Stimulated activated CD4-positive, alpha-beta T cell treated with anti-CD3 and anti-CD28 coated beads, Interleukin-15, amount 100 ng/mL, for 24 hours (primary cell): ENCODE measurements around the gene KLLN.
"Not testable (repeated sequence)": the region's sequence is repeated elsewhere in the genome, so short reads cannot be mapped to it uniquely, and the experiment has no call there.

Source experiments
- DNase-seq: peaks from one replicate; pipeline ENCODE4 v3.0.0-alpha.2; 2020

Gene KLLN, protein sequence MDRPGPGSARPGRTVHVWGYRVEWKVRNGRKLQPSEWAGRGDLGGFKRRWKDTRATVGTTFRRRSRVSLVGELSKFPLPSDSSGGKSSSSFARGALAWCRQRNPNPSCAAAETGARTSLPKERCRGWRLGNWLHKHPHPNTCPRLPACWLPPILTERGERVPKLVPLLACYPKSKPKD

DNA sequence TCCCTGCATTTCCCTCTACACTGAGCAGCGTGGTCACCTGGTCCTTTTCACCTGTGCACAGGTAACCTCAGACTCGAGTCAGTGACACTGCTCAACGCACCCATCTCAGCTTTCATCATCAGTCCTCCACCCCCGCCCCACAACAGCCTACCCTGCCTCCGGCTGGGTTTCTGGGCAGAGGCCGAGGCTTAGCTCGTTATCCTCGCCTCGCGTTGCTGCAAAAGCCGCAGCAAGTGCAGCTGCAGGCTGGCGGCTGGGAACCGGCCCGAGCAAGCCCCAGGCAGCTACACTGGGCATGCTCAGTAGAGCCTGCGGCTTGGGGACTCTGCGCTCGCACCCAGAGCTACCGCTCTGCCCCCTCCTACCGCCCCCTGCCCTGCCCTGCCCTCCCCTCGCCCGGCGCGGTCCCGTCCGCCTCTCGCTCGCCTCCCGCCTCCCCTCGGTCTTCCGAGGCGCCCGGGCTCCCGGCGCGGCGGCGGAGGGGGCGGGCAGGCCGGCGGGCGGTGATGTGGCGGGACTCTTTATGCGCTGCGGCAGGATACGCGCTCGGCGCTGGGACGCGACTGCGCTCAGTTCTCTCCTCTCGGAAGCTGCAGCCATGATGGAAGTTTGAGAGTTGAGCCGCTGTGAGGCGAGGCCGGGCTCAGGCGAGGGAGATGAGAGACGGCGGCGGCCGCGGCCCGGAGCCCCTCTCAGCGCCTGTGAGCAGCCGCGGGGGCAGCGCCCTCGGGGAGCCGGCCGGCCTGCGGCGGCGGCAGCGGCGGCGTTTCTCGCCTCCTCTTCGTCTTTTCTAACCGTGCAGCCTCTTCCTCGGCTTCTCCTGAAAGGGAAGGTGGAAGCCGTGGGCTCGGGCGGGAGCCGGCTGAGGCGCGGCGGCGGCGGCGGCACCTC lies at the start of gene KLLN, which contains the start of gene PTEN:
Gene KLLN (minus strand): TSS at position 481 of the 891 bp plus-strand sequence. CDS start 1,046 bp downstream, outside the sequence.
Gene PTEN (plus strand): TSS at position 573 of the 891 bp plus-strand sequence. CDS start 845 bp downstream, outside the sequence.
- DNase-seq, result peak; percentile 88

GRCh38 chr10:87903396-87903795 lies 40.1 kb upstream of the KLLN start:
- DNase-seq, result not testable (repeated sequence)

- DNase-seq, result not testable (repeated sequence)
These were observed 34.6 kb upstream of the KLLN start for GRCh38 chr10:87897957-87898356.

DNA sequence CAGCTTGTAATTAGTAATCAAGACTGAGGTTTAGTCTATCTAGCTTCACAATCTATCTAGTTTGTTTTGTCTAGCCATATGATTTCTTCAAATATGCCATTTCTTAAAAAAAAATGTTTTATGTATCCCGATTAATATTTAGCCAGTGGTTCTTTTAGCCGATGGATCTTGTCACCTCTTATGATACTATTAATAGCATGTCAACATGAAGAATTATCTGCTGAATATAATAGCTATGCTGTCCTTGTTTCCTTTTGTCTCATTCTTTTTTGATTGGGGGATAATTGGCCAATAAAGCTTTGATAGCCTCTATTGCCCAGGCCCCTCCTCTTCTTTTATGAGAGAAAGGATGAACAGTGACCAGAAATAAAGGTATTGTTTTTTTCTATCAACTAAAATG lies 32.9 kb upstream of the KLLN start:
- DNase-seq, result no peak

- no peak for DNase-seq
These were observed 32.1 kb upstream of the KLLN start for GRCh38 chr10:87895430-87895829.

DNA sequence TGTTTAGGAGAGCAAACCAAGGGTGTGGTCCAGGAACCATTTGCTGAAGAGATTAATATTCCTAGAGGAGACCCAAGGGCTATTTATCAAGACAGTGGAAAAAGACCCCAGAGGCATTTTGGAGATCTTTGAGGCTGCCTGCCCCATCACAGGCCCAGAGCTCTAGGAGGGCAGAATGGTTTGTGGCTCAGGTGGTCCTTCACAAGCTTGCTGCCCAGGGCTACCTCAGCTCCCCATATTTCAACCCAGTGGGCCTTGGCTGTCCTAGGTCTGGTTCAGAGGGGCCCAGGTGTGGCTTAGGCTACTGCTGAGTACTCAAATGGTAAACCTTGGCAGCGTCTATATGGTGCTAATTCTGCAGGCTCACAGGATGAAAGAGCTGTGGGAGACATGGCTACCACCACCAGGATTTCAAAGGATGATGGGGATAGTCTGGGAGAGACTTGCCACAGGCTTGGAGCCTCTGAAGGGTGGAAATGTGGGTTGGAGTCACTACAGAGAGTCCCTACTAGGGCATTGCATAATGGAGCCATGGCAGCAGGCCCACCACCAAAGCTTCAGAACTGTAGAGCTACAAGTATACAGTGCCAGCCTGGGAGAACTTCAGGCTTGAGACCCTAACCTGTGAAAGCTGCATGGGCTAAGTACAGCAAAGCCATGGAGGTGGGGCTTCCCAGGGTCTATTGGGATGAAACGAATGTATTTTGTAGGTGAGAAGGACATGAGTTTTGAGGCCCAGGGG lies 24.4 kb upstream of the KLLN start:
- no peak for DNase-seq

DNA sequence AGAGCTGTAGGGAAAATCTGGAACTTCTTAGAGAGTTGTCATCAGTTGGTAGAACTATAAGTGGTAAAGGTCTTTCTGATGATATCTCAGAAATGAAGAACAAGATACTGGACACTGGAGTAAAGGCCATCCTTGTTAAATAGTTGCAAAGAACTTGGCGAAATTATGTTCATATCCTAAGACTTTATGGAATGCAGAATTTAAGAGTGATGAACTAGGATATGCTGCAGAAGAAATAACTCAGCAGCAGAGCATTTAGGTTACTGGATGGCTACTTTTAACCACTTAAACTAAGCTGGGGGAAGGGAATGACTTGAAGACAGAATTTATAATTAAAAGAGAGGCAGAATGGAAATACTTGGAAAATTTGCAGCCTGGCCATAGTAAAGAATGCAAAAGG lies 23.8 kb upstream of the KLLN start:
- DNase-seq, result no peak

DNA sequence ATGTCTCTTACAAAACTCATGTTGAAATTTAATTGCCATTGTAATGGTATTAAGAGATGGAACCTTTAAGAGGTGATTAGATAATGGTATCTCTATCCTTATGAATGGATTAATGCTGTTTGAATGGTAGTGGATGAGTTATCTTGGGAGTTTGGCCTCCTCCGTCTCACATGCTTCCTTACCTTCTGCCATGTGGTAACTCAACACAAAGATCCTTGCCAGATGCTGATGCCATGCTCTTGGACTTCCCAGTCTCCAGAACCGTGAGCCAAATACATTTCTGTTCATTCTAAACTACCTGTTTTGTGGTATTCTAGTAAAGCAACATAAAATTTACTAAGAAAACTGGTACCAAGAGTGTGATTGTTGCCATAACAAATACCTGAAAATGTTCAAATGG lies 23.3 kb upstream of the KLLN start:
- no peak for DNase-seq

DNA sequence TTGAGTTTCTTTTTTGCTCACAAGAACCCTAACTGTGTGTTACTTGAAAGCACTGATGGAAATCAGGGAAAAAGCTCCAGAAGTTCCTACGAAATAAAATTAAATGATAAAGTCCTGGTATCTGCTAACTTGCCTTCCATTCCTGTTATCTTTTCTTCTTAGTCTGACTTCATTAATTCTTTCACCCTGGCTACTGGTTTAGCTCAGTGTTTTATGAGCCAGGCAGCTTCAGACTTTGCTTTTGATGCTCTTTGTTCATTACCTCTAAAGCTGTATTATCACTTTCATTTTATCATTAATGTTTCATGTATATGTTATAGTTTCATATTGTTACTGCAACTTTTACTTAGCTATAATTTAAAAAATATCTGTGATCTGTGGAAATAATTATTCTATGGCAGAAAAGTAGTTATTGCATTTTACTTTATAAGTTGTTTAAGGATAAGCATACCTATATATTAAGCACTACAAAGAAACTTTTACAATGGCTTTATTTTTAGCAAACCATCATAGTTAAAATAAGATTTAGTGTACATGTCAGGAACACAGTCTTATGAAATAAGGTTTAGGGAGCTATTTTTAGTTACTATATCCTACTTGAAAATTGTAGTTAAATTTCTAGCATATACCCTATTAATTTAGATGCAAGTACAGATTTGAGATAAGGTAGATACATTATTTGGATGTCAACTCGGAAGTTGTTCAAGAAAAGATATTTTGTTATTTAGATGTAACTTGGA lies 19.4 kb upstream of the KLLN start:
- no peak for DNase-seq

DNA sequence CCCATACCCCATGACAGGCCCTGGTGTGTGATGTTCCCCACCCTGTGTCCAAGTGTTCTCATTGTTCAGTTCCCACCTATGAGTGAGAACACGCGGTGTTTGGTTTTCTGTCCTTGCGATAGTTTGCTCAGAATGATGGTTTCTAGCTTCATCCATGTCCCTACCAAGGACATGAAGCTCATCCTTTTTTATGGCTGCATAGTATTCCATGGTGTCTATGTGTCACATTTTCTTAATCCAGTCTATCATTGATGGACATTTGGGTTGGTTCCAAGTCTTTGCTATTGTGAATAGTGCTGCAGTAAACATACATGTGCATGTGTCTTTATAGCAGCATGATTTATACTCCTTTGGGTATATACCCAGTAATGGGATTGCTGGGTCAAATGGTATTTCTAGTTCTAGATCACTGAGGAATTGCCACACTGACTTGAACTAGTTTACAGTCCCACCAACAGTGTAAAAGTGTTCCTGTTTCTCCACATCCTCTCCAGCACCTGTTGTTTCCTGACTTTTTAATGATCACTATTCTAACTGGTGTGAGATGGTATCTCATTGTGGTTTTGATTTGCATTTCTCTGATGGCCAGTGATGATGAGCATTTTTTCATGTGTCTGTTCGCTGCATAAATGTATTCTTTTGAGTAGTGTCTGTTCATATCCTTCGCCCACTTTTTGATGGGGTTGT lies 18.2 kb upstream of the KLLN start:
- DNase-seq, result not testable (repeated sequence)

DNA sequence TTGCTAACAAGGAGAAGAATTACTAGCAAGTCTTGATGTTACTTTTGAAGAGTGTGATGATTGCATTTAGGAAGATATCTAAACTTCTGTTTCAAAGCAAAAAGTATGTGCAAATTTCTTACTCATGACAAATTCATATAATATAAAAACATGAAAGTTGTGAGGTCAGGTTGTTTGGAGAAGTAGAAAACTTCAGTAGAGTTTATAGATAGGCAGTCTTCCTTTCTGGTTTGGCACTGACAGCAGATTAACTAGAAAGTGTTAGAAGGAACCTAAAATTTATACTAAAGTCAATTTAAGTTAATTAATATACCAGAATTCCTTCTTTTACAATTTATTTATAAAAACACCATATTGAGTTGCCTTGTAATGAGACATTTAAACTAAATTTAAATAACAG lies 17.0 kb upstream of the KLLN start:
- no peak for DNase-seq

GRCh38 chr10:87878664-87879459 lies 15.5 kb upstream of the KLLN start:
- no peak for DNase-seq

DNA sequence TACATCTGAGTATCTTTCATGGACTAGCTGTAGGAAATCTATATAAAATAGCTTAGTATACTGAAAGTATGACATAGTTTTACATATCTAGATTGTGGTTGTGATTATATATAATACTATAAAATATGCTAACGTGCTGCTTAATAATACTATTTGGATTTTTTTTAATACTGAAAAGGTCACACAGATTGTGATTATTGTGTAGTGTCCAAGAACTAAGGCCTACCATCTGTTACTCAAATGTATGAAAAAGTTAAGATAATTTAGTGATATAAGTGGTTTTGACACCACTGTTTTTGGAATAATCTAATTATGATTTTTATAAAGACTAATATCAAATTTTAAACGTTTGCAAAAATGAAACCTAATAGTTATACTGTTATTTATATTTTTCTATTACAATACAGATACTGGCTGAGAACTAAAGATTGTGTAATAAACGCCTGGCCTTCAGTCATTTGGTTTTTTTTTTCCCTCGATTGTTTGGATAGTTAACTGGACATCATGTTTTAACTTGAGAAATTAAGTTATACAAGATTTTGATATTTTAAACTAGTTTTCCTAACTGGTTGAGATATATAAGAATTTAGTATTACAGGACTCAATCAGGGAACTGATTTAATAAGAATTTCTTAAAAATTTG lies 12.7 kb upstream of the KLLN start:
- DNase-seq, result no peak

DNA sequence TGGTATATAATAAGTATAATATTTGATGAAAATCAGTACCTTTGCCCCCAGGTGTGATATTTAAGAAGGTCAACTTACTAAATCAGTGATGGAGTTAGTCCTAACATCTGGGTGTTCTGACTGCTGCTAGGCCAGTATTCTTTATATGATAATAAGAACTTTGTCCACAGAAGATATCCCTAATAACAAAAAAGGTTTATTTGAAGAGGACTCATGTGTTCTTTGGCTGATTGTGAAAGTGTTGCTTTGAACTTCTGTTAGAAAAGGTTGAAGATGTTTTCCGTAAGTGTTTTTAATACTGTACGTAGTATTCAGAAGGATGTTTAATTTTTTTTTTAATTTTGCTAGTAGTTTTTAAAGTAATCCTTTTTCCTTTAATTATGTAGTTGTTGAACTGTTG lies 10.3 kb upstream of the KLLN start:
- DNase-seq, result no peak

- no peak for DNase-seq
These were observed 9.5 kb upstream of the KLLN start for GRCh38 chr10:87872828-87873227.

DNA sequence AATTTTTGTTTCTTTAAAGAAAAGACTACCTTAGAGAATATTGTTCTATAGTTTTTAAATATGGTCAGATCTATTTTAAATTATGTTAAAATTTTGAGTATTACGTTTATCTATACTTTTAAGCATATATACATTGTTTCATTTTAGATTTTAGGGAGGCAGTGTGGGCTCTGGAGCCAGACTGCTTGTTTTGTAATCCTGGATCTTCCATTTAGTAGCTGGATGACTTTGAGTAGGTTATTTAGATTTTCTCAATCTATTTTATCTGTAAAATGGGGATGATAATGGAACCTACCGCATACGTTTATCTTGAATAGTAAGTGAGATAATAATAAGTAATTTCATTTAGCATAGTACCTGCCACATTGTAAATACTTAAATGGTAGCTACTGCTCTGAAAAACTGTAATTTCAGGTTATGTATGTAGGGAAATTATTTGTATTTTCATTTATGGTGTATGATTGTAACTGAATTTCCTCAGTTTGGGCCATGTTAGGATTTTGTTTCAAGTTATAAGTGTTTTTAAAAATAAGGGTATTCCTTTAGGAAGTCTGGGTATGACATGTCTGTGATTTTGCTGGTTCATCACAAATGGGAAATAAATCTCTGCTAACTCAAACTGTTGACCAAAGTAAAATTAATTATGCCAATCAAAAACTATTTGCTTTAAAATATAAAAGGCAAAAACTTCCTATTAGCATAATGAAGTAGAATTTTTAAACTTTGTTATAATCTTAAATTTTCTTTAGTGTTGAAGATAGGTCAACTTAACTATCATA lies 6.6 kb upstream of the KLLN start:
- no peak for DNase-seq

DNA sequence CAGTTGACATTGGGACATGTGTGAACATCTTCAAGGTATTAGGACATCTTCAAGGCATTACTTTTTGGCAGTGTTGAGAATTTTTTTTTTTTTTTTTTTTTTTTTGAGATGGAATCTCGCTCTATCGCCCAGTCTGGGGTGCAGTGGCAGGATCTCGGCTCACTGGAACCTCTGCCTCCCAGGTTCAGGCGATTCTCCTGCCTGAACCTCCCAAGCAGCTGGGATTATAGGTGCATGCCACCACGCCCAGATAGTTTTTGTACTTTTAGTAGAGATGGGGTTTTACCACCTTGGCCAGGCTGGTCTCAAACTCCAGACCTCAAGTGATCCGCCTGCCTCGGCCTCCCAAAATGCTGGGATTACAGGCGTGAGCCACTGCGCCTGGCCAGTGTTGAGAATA lies 5.8 kb upstream of the KLLN start:
- DNase-seq, result not testable (repeated sequence)

GRCh38 chr10:87868277-87868676 lies 4.9 kb upstream of the KLLN start:
- no peak for DNase-seq

DNA sequence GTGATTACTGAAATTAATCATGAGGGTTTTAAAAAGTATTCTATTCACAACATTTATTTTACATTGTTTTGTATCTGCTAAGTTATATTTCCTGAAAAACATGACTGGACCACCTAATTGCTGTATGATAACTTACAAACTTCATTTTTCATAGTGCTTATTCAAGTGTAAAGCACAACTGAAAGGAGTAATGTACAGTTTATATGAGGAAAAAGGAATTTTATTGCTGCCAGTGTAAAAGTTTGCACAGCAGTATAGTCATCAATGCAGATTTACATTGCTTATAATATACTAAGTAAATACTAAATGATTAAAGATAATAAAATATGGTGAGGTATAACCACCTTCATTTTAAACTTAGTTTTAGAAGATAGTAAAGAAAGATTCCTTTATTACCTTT lies 4.1 kb upstream of the KLLN start:
- no peak for DNase-seq

GRCh38 chr10:87866412-87866974 lies 3.2 kb upstream of the KLLN start:
- no peak for DNase-seq
